Gastroesophageal sphincter (tissue), 3 donors: ENCODE measurements around the gene CECR2.

Experiments used
- EP300 ChIP-seq: sonication (generic); formaldehyde crosslinking; IDR thresholded peaks from one replicate; pipeline ENCODE4 v1.6.1; 2017; ENCODE audit warnings: antibody characterized with exemption, mild to moderate bottlenecking
- POLR2A ChIP-seq, 2 donors: fragments of 450-650 bp; IDR thresholded peaks; one replicate each; pipeline ENCODE4 v1.6.1; 2017; ENCODE audit warnings: antibody characterized with exemption in 2 of 2, mild to moderate bottlenecking in 2 of 2, moderate library complexity in 1 of 2
- POLR2AphosphoS5 ChIP-seq: sonication (generic); formaldehyde crosslinking; IDR thresholded peaks from one replicate; pipeline ENCODE4 v1.6.1; 2017; ENCODE audit warnings: antibody characterized with exemption
- TF ChIP-seq, protein P1 (sequence below), 4 experiments: fragments of 200-600 bp in 2 of 4; fragments of 450-650 bp in 2 of 4; sonication (generic) in 1 of 4; IDR thresholded peaks; one replicate each; pipeline ENCODE4 v1.5.1; 2017 to 2019; ENCODE audit warnings: antibody characterized with exemption in 4 of 4, mild to moderate bottlenecking in 2 of 4, moderate library complexity in 2 of 4

GRCh38 chr22:17484608-17485007 lies 115.3 kb downstream of the CECR2 start:
- TF ChIP-seq, protein P1, sequence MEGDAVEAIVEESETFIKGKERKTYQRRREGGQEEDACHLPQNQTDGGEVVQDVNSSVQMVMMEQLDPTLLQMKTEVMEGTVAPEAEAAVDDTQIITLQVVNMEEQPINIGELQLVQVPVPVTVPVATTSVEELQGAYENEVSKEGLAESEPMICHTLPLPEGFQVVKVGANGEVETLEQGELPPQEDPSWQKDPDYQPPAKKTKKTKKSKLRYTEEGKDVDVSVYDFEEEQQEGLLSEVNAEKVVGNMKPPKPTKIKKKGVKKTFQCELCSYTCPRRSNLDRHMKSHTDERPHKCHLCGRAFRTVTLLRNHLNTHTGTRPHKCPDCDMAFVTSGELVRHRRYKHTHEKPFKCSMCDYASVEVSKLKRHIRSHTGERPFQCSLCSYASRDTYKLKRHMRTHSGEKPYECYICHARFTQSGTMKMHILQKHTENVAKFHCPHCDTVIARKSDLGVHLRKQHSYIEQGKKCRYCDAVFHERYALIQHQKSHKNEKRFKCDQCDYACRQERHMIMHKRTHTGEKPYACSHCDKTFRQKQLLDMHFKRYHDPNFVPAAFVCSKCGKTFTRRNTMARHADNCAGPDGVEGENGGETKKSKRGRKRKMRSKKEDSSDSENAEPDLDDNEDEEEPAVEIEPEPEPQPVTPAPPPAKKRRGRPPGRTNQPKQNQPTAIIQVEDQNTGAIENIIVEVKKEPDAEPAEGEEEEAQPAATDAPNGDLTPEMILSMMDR (IDR thresholded peaks at IDR 0.05) = no peak
- TF ChIP-seq POLR2A (IDR thresholded peaks at IDR 0.05) (no peak), POLR2AphosphoS5 (no peak), EP300 (no peak)
